K562 (cell line): ENCODE measurements around the gene PARD3B. TPM values are rescaled to one million over a fixed set of nuclear protein-coding genes. Genes with fewer than 3 reads are reported as not detected.
A peak's percentile ranks its signal among the peaks of the same experiment; 100 is the strongest.

Source experiments
- CHD1 ChIP-seq: fragments of 200-600 bp; sonication (generic); IDR thresholded peaks from one replicate; pipeline ENCODE4 v1.6.1; 2012; ENCODE audit warnings: mild to moderate bottlenecking, moderate library complexity, low read length, inconsistent platforms
- MLLT1 ChIP-seq, 2 experiments: fragments of 450-650 bp; IDR thresholded peaks; 2 replicates each; pipeline ENCODE4 v1.6.1; 2016
- NRF1 ChIP-seq, 2 experiments: fragments of 450-650 bp; IDR thresholded peaks in 1 of 2; conservative IDR thresholded peaks in 1 of 2; 2 replicates each; pipeline ENCODE4 v1.6.1; 2014; ENCODE audit warnings: mild to moderate bottlenecking in 2 of 2
- RFX5 ChIP-seq: IDR thresholded peaks from 2 replicates; pipeline ENCODE4 v1.6.1; 2011; ENCODE audit warnings: low read depth, mild to moderate bottlenecking, improper control_type of control experiment, low read length
- TGIF2 ChIP-seq: sonication (generic); formaldehyde crosslinking; IDR thresholded peaks from 2 replicates; pipeline ENCODE4 v1.8.1; 2022; ENCODE audit warnings: mild to moderate bottlenecking, missing genetic modification reagents, moderate library complexity
- XRCC4 ChIP-seq: IDR thresholded peaks from one replicate; pipeline ENCODE4 v1.6.1; 2011; ENCODE audit not compliant: insufficient read depth, insufficient read length; ENCODE audit errors: extremely low read depth
- ZEB2 ChIP-seq: fragments of 450-650 bp; IDR thresholded peaks from 2 replicates; pipeline ENCODE4 v1.6.1; 2016
- ZNF318 ChIP-seq, 2 experiments: fragments of 450-650 bp; IDR thresholded peaks; 2 replicates each; pipeline ENCODE4 v1.6.1; 2016; ENCODE audit warnings: mild to moderate bottlenecking in 2 of 2, borderline replicate concordance in 1 of 2, low read depth in 1 of 2, moderate library complexity in 1 of 2
- ZNF407 ChIP-seq: fragments of 450-650 bp; IDR thresholded peaks from 2 replicates; pipeline ENCODE4 v1.6.1; 2016; ENCODE audit warnings: low read depth
- polyA plus RNA-seq, 8 experiments: library from polyadenylated mRNA; depleted of rRNA in 4 of 8; stranded (reverse) in 5 of 8; unstranded in 3 of 8; fragments of >200 nt; fragmentation: Nextera tagmentation in 2 of 8; fragmentation: Illumina TruSeq in 1 of 8; extraction: Ambion mirVana in 2 of 8; extraction: Trizol in 1 of 8; gene quantifications; 2 replicates each; pipeline versions ENCODE4 v1.2.1 to v1.2.3, GENCODE V29; 2011 to 2014; ENCODE audit warnings: inconsistent platforms in 1 of 8, missing spikeins in 1 of 8
- total RNA-seq, 7 experiments: library from RNA; depleted of rRNA in 6 of 7; stranded (reverse); fragments of >200 nt in 6 of 7; fragmentation: Illumina TruSeq in 2 of 7; extraction: Trizol in 2 of 7; gene quantifications; 2 replicates each; pipeline versions ENCODE4 v1.2.1 to v1.2.3, GENCODE V29; 2011 to 2021; ENCODE audit warnings: low replicate concordance in 1 of 7

The PARD3B gene
- total and polyA plus RNA-seq, 9 of the 15 experiments (the other 6 are each of a cell fraction or from before 2014, with no cell fraction given) = 0.15 to 3.0 (median 1.1) TPM

GRCh38 chr2:205024822-205025518 is 479.7 kb downstream of the PARD3B start (continued):
- TF ChIP-seq ZNF318 (IDR thresholded peaks at IDR 0.05; ENCODE audit: borderline replicate concordance in 1 of 2, low read depth in 1 of 2) (no peak), XRCC4 (no peak), RFX5 (no peak), TGIF2 (no peak), ZNF407 (no peak), CHD1 (no peak), MLLT1 (IDR thresholded peaks at IDR 0.05) (no peak), ZEB2 (peak; percentile 72; the same call in 1 of the 2 replicates), NRF1 (conservative IDR thresholded peaks at IDR 0.05 in 1 of 2, IDR thresholded peaks at IDR 0.05 in 1 of 2) (0 out of 4 replicates have a peak, but pooled peaks of 1 of the 2 experiments have one; percentile 11)
